ENCODE measurements around the gene RAVER2. TPM values are rescaled to one million over a fixed set of nuclear protein-coding genes. Genes with fewer than 3 reads are reported as not detected.
"Not testable (repeated sequence)": the region's sequence is repeated elsewhere in the genome, so short reads cannot be mapped to it uniquely, and the experiment has no call there.

RAVER2 gene
- total and polyA plus RNA-seq, 2 experiments from 2014 or later: 7.8 to 24.6 TPM

GRCh38 chr1:64769971-64770370, 25.1 kb downstream of the RAVER2 start:
- no peak for DNase-seq (ENCODE audit: low spot score)
- no peak for ATAC-seq
- H3K36me3 ChIP-seq (ENCODE audit: insufficient read depth): 0 out of 2 replicates have a peak, but pooled peaks cover 8% of the 10 kb centered on the region
- Mint-ChIP-seq H3K36me3 (ENCODE audit: low read depth) (peaks cover 40% of the 10 kb centered on the region), H3K27ac (no peak overlapping the region), H3K9me3 (peaks cover 10% of the 10 kb centered on the region; the same call in 1 of the 3 replicates), H3K4me3 (no peak overlapping the region), H3K27me3 (ENCODE audit: insufficient read depth, low read depth, poor library complexity) (no peaks in the 10 kb centered on the region), H3K4me1 (no peaks in the 10 kb centered on the region; the same call in 2 of the 3 replicates)
- H4K20me1 ChIP-seq (replicated peaks; ENCODE audit: insufficient read depth): peaks cover 4% of the 10 kb centered on the region; the same call in 1 of the 2 replicates
- no peak overlapping the region for H3K27ac ChIP-seq (ENCODE audit: low read depth)
- TF ChIP-seq ETS1 (IDR thresholded peaks at IDR 0.05): no peak
- H3K4me1 ChIP-seq (ENCODE audit: insufficient read depth): no peaks in the 10 kb centered on the region
- H3F3A ChIP-seq (replicated peaks; ENCODE audit: low read depth): no peaks in the 10 kb centered on the region
- no peaks in the 10 kb centered on the region; the same call in 1 of the 2 replicates for H3K79me2 ChIP-seq (replicated peaks; ENCODE audit: insufficient read depth)
- H3K9me2 ChIP-seq (ENCODE audit: insufficient read depth): no peaks in the 10 kb centered on the region
- no peak overlapping the region for H3K4me2 ChIP-seq
- no peak overlapping the region for H2AFZ ChIP-seq
- no peak overlapping the region for H3K4me3 ChIP-seq
- no peaks in the 10 kb centered on the region for H3K27me3 ChIP-seq (ENCODE audit: insufficient read depth)

GRCh38 chr1:64773306-64773705, 28.4 kb downstream of the RAVER2 start:
- H3K27ac Mint-ChIP-seq; H3K4me3 ChIP-seq; H3K4me1 ChIP-seq (ENCODE audit: insufficient read depth); ATAC-seq; H3K36me3 ChIP-seq (ENCODE audit: insufficient read depth); H3K4me2 ChIP-seq; H4K20me1 ChIP-seq (replicated peaks; ENCODE audit: insufficient read depth); H3K27ac ChIP-seq (ENCODE audit: low read depth); H3F3A ChIP-seq (replicated peaks; ENCODE audit: low read depth); H3K27me3 ChIP-seq (ENCODE audit: insufficient read depth); H3K27me3 Mint-ChIP-seq (ENCODE audit: insufficient read depth, low read depth, poor library complexity); H3K4me3 Mint-ChIP-seq; H3K4me1 Mint-ChIP-seq; DNase-seq (ENCODE audit: low spot score); H3K79me2 ChIP-seq (replicated peaks; ENCODE audit: insufficient read depth); H2AFZ ChIP-seq; H3K9me3 Mint-ChIP-seq; H3K9me2 ChIP-seq (ENCODE audit: insufficient read depth): not testable (repeated sequence)
- H3K36me3 Mint-ChIP-seq (ENCODE audit: low read depth): peaks cover 40% of the 10 kb centered on the region

- no peak overlapping the region for H3K27ac Mint-ChIP-seq
- TF ChIP-seq REST (IDR thresholded peaks at IDR 0.05; ENCODE audit: unreplicated experiment) (no peak), POLR2AphosphoS5 (IDR thresholded peaks at IDR 0.05; ENCODE audit: low read depth) (no peak), ETS1 (IDR thresholded peaks at IDR 0.05) (no peak), CTCF (conservative IDR thresholded peaks at IDR 0.05; ENCODE audit: low read depth in 2 of 2) (no peak), CREB1 (CRISPR knock-in tag; IDR thresholded peaks at IDR 0.05; ENCODE audit: low read depth) (no peak), JUNB (IDR thresholded peaks at IDR 0.05; ENCODE audit: unreplicated experiment) (no peak), ZNF114 (CRISPR knock-in tag; IDR thresholded peaks at IDR 0.05) (no peak), EZH2phosphoT487 (IDR thresholded peaks at IDR 0.05; ENCODE audit: unreplicated experiment) (no peak), NANOG (IDR thresholded peaks at IDR 0.05; ENCODE audit: borderline replicate concordance) (no peak), EZH2 (IDR thresholded peaks at IDR 0.05; ENCODE audit: low read depth, unreplicated experiment) (no peak), STAT1 (IDR thresholded peaks at IDR 0.05; ENCODE audit: unreplicated experiment) (no peak), ZNF331 (CRISPR knock-in tag; IDR thresholded peaks at IDR 0.05; ENCODE audit: low read depth) (no peak)
Measured at GRCh38 chr1:64775113-64775512, 30.2 kb downstream of the RAVER2 start.

More at GRCh38 chr1:64775113-64775512, 30.2 kb downstream of the RAVER2 start:
- Histone ChIP-seq H3K36me3 (ENCODE audit: insufficient read depth) (0 out of 2 replicates have a peak, but pooled peaks cover 5% of the 10 kb centered on the region), H3K79me2 (replicated peaks; ENCODE audit: insufficient read depth) (no peaks in the 10 kb centered on the region), H2AFZ (no peak overlapping the region), H4K20me1 (replicated peaks; ENCODE audit: insufficient read depth) (no peaks in the 10 kb centered on the region; the same call in 1 of the 2 replicates), H3F3A (replicated peaks; ENCODE audit: low read depth) (no peaks in the 10 kb centered on the region), H3K4me2 (no peak overlapping the region), H3K27me3 (ENCODE audit: insufficient read depth) (no peaks in the 10 kb centered on the region), H3K4me1 (ENCODE audit: insufficient read depth) (no peaks in the 10 kb centered on the region), H3K4me3 (no peak overlapping the region), H3K9me2 (ENCODE audit: insufficient read depth) (no peaks in the 10 kb centered on the region), H3K27ac (ENCODE audit: low read depth) (no peak overlapping the region)
- no peak for ATAC-seq
- Mint-ChIP-seq H3K36me3 (ENCODE audit: low read depth) (peaks cover 28% of the 10 kb centered on the region), H3K4me3 (no peak overlapping the region), H3K9me3 (peaks cover 10% of the 10 kb centered on the region; the same call in 1 of the 3 replicates), H3K27me3 (ENCODE audit: insufficient read depth, low read depth, poor library complexity) (no peaks in the 10 kb centered on the region), H3K4me1 (no peaks in the 10 kb centered on the region)
- DNase-seq (ENCODE audit: low spot score): no peak

Data from GM23338 (cell line).